Right hindlimb (tissue), 1 donor: ENCODE results near the gene PMEPA1.

Source experiments
- DNase-seq: peaks from one replicate; pipeline ENCODE4 v3.0.0-alpha.2; 2018

PMEPA1 gene

DNA sequence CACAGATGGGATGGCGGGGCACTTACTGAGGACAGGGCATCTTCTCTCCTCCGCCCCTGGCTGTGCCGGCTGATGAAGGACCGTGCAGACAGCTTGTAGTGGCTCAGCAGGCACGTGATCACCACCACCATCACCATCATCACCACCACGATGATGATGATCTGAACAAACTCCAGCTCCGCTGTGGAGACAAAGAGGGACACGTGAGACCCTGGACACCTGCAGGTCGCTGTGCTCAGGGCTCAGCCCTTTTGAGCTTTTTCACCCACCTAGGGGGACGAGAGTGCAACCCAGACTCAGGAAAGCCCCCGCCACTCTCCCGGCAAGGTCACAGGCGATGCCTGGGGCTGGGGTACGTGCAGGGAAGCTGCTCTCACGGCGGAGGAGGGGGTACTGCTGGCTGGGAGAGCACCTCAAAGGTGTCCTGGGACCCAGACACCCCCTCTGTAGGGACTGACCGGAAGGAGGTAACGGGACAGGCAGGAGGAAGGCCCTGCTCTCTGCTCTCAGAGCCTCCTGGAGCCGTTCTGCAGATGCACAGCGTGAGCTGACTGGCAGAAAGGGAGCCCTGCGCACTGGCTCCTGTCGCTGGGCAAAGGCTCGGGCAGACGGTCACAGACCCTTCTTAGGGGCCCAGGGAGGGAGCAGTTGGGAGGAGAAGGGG, 50.2 kb downstream of the PMEPA1 start:
- DNase-seq: peak; percentile 12

DNA sequence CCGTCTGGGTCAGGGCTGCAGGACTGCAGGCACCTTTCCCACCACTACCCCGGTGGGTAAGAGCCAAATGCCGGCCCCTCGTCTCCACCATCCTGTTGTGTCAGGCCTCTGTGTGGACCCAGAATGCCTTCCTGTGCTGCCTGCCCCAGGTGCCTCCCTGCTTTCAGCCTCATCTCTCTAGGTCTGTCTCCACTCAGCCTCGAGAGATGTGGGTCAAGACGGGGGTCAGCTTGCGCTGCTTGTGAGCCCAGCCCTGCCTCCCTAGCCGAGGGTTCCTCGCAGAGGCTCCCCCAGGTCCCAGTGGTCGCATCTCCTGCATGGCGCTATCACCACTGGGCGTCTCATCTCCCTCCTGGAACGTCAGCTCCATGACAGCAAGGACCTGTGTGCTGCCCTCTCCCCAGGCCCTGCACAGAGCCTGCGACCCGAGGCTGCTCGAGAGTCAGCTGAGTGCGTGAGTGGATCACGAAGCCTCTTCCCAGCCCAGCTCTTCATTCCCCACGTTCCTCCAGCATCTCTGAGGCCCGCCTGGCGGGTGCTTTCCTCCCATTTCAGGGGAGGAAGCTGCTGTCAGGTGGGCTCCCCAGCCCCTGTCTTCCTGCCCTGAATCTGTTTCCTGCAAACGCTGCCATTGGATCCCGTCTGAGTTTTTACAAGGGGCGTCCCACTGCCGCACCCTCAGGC, 50.8 kb downstream of the PMEPA1 start:
- DNase-seq: peak; percentile 13

DNA sequence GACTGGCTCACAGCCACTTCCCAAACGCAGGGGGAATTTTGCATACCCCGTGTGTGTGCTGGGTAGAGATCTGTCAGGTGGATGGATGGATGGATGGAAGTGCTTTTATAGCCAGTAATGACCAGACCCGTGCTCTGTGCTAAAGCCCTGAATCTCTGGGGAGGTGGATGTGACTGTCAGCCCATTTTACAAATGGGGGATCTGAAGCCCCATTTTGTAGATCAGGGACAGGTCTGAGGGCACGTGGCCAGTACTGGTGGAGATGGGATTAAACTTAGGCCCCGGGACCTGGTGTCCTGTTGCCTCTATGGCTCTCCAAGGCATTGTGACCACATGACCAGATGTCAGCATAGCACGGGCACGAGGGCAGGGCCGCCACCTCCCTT, 51.4 kb downstream of the PMEPA1 start:
- peak; percentile 10 for DNase-seq

DNA sequence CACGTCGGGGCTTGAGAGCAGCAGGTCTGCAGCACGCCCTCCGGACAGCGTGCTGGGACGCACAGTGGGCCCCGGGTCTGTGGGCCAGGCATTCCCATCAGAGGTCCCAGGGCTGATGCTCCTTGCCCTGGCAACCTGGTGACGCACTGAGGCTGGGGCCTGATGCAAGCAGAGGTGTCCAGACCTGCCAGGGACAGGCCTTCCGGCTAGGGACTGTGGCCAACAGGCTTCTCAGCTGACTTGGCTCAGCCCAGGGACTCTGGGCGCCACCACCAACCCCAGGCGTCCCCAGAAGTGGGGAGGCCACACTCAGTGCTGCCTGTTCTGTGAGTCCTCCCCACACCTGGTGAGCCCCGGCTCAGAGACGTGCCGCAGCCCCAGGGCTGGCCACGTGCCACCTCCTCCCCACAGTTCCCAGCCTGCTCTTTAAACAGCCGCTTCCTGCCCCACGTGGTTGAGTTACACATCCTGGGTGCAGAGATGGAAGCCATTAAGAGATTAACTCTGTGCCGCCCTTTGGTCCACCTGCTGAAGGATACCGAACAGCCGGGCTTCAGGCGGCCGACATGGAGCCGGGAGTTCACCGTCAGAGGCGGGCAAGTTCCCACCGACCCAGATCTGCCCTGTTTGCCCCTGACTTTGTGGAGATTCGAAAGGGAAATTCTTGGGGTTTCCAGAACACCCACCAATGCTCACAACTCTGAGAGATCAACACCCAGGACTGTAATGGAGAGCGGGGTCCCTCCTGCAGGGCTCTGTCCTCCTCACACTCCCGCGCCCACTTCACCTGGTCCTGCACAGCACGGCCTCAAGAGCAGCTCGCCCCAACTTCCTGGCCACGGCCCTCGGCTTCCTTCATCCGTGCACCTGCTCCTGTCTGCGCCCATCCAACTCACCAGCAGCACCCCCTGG, 52.0 kb downstream of the PMEPA1 start:
- DNase-seq: peak; percentile 18

DNA sequence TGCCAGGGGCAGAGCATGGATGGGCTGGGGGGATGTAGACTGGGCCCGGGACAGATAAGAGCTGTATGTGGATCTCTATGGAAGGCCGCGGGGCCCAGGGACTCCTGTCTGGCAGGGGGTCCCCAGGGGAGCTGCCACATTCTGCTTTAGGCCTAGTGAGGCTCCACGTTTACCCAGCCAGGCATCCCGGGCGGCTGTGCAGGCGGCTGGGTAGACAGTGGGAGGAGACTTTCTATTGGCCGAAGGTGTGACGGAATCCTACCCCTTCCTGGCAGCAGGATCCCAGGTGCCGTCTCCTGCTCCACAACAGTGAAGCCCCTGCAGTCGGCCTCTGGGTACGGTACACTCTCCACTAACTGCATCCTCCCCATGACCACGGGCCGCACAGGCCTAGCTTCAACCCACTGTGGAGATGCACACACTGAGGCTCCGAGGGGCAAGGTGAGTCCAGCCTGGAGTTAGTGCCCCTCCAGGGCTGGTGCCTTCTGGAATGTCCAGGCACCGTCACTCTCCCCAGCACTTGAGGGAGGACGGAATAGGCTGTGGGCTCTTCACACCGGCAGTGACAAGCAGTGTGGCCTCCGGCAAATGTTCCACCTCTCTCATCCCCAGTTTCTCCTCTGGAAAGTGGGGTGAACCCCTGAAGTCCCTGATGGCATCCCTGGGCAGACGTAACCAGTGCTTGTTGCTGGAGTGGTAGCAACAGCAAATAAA, 52.8 kb downstream of the PMEPA1 start:
- DNase-seq: peak; percentile 15

DNA sequence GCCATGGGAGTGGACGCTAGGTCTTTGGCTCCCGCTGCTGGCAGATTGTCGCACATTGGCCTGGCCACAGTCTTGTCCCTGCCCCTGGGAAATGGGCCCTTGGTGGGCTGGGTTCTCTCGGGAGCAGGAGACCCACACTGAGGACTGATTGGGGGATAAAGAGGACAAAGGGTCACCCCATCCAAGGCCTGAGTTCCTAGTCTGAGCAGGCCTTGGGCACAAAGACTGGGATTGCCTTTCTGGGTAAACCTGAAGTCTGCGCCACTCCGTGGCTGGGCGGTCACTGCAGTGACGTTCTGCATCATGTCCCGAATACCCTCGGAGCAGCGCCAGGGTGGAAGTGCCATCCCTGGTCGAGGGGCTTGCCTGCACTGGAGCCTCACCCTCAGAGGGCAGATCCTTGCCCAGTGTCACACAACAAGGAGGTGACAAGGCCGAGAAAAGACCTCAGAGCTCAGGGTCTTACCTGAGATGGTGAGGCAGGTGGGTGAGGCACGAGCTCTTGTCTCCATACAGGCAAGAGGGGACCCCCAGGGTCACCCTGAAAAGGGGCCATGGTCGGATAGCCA, 53.5 kb downstream of the PMEPA1 start:
- peak; percentile 13 for DNase-seq

DNA sequence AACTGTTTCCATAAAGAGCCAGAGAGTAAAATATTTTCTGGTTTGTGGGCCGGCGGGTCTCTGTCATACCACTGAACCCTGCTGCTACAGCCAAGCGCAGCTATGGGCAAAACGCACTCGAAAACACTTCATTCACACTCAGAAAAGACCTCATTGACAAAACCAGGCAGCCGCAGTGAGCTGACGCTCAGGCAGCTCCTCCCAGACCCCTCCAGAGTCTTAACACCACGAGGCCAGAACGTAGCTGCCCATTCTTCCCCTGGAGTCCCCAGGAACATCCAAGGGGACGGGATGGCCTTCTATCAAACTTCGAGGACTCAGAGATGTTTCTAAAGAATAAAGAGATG, 54.0 kb downstream of the PMEPA1 start:
- no peak for DNase-seq

DNA sequence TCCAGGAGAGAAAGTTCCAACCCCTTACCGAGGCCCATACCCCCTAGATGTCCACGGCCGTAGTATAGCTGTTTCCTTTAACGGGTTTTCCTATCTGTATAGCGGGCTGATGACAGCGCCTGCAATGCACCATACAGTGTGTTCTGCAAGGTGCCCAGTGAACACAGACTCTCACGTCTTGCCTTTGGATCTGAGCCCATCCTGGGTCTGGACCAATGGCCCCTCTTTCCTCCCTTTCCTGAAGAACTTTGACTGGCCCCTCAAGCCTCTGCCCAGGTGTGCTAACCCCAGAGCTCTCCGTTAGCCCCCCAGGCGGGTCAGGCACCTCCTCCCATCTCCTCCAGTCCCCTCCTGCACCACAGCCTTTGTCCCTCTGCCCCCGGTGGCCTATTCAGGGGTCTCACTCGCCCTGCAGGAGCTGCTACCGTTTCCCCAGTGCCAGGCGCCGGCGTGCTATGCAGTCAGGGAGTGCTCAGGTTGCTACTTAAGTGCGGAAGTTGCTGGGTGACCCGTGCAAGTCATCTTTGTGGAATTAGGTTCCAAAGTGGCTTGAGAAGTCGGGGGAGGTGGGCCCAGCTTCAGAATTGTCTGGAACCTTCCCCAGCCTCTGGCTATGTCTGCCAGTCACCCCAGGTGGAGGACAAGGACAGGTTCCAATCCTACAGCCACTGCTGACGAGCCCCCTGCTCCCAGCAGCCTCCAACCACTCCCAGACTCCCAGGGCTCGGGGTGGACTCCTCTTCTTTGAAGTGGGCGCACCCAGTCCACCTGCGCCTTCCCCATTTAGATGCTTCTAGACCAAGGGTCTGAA, 54.6 kb downstream of the PMEPA1 start:
- DNase-seq: peak; percentile 16

DNA sequence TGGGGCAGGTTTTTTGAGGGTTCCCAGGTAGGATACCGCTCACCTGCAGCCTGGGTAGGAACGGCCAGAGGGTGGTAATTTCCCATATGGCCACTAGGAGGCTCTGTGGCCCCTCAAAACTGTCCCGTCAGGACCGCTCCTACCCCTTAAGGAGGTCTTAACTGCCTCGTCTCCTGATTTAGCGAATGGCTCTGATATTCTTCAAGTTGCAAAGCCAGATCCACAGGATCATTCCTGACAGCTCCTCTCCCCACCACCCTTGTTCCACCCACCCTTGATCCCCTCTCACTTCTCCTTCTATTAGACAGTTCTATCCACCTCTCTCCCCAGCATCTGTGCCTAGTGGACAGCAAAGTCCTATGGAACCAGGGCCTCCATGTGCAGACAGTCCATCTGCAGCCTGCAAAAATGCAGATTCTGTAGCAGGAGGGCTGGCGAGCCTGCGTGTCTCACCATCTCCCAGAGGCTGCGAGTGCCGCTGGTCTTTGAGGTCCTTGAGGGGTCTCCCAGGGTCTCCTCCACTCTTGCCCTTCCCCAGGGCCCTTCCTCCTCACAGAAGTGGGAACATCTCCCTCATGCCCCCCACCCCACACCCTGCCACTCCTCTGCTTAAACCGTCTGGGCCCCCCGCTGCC, 55.3 kb downstream of the PMEPA1 start:
- DNase-seq: peak; percentile 73

DNA sequence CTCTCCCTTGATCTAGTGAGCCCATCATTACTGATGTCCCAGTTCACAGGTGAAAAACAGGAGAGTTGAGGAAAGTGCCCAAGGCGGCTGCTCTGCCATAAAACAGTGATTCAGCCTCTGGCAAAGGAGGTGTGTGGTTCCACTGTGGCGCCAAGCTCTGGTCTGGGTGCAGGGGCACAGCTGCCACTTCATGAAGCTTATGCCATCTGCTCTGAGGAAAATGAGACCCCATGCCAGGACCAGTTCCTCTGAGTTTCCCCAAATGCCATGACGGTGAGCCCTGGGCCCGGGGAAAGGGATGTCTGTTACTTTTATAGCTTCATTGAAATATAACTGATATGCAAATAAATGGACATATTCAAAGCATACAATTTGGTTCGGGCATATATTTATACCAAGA, 55.9 kb downstream of the PMEPA1 start:
- DNase-seq: peak; percentile 14

DNA sequence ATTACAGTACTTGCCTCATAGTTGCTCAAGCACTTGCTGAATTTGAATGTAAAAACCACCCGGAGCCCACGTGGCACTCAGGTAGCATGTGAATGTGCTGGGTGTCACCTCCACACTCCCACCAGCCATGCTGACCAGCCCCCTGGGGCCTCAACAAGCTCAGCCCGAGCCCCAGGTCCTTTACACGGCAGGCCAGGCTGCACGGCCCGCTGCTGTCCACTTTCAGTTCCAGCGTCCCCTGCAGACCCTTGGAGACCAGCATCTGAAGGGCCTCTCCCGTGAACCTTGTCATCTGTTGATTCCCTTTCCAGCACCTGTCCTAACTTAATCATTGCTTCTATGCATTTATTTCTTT, 56.3 kb downstream of the PMEPA1 start:
- DNase-seq: peak; percentile 7

DNA sequence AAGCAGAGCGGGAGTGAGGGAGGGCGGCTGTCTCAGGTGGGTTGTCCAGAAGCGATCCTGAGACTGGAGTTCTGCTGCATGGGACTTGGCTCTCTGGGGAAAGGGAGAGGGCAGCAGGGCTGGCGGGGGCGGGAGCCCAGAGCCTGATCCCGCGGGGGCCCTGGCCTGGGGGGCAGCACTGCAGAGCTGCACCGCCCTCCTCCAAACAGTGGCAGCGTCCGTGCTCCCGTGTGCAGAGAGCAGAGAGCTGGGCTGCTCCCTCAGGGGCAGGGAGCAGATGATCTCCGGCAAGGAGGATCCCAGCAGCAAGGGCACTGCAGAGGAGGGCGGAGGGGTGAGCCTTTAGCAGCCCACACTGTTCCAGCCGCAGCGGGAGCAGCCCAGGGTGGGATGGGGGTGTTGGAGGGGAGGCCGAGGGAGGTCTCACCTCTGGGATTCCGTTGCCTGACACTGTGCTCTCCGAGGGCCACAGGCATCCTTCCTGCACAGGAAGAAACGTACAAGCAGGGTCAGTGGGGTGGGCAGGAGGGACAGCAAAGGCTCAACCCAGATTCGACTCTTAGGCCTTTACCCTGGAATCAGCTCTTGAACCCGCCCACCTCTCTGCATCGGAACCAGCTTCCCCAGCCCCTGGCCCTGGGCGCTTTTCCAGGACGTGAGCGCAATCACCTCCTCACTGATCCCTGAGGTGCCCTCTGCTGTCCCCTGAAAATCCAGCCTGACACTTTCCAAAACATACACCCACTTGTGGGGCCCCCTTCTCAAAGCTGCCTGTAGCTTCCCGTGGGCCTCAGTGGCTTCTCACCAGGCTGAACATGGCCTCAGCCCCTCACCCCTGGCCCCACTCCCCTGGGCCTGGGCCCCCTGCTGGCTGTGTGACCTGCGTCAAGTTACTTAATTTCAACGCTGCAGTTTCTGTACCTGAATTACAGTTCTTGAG, 56.9 kb downstream of the PMEPA1 start:
- DNase-seq: peak; percentile 15

DNA sequence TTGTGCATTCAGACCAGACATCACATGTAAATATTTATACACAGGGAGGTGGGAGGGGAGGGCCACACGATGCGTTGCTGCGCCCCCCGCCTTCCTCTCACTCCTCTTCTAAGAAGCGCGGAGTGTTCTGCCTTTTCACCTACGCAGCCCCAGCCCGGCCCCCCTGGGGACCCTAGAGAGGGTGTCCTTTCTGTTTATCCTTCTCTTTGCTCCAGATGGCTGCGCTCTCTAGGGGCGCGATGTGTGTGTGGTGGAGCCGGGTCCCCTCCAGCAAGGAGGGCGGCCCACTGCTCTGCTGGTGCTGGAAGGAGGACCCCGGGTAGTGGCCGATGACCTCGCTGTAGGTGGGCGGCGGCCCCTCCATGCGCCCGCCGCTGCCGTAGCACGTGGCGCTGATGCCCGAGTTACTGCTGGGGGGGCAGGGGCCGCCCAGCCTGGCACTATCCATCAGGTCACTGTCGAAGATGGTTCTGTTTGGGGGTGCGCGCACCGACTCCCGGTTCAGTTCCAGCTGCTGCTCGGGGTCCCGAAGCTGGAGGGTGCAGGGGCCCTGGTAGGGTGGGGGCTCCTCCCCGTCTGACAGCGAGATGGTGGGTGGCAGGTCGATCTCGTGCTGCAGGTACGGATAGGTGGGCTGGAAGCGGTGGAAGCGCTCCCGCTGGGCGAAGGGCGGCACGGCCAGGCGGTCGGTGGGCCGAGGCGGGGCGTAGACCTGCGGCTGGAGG, 57.8 kb downstream of the PMEPA1 start:
- DNase-seq: peak; percentile 15

DNA sequence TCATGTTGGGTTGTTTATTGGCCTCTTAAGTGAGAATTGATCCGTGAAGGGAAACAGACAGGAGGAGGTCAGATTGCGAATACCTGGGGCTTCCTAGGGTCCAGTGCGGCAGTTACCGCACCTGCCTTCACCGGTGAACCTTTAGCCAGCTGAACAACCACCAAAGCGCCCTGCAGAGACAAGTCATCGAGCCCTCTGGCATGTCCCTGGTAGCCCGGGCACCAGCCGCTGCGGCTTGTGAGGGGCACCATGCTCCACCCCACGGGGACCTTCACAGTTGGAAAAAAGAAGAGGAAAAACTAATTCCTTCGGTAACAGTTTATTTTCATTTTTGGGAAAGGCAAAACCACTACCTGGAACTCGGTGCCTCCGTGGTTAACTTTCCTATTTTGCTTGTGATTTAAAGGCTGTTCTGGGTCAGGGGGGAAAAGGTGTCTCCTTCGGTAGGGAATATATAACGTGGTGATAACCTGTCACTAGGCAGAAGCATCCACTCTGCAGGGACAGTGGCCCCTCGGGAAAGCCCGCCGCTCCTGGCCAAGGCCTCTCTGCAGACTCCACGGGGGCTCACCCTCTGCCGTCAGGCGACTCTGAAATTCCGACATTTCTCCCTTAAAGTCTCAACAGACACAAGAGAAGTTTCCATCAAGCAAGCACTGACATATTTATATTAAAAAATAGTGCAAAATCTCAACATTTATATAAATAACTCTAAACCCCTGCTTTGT, 58.9 kb downstream of the PMEPA1 start:
- DNase-seq: peak; percentile 10

DNA sequence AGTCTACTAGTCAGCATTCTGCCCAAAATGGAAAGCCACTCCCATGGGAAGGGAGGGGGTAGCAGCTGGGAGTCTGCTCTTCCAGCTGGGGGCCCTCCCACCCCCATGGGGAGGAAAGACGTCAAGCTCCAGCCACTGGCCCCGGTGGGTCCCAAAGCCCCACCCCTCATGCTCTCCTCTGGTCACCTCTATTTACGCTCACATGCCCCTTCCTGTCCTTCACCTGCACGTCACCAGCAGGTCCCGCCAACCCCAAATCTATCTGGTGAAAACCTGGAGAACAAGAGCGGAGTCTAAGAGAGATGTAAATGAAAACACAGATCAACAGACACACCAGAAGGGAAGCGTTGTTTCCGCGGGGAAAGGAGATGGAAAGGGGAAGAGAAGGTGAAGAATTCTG, 59.5 kb downstream of the PMEPA1 start:
- DNase-seq: peak; percentile 21

DNA sequence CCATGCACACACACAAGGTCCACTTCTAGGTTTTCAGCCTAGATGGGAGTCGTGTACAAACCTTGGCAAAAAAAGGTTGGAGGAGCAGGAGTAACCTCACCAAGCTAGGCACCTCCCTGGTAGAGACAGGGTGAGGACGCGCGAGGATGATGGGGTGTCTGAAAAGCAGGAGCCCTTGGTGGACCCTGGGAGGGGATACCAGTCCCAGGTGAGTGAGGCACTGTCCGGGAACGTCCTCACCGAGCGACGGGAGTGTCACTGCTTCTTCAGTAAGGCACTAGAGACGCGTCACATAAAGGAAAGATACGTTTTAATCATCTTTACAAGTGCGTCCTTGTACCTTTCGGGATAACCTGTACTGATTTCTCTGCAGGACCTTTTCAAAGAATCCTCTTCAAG, 60.2 kb downstream of the PMEPA1 start:
- no peak for DNase-seq

DNA sequence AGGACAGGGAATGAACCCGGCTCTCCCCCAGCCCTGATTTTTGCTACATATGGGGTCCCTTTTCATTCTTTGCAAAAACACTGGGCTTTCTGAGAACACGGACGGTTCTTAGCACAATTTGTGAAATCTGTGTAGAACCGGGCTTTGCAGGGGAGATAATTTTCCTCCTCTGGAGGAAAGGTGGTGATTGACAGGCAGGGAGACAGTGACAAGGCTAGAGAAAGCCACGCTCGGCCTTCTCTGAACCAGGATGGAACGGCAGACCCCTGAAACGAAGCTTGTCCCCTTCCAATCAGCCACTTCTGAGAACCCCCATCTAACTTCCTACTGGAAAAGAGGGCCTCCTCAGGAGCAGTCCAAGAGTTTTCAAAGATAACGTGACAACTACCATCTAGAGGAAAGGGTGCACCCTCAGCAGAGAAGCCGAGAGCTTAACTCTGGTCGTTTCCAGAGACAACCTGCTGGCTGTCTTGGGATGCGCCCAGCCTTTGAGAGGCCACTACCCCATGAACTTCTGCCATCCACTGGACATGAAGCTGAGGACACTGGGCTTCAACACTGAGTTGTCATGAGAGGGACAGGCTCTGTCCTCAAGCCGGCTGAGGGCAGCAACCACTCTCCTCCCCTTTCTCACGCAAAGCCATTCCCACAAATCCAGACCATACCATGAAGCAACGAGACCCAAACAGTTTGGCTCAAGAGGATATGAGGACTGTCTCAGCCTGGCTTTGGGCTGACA, 60.8 kb downstream of the PMEPA1 start:
- no peak for DNase-seq
